Measurements from ENCODE around the gene DNASE1.
"Not testable (repeated sequence)": the region's sequence is repeated elsewhere in the genome, so short reads cannot be mapped to it uniquely, and the experiment has no call there.

DNASE1 gene, protein sequence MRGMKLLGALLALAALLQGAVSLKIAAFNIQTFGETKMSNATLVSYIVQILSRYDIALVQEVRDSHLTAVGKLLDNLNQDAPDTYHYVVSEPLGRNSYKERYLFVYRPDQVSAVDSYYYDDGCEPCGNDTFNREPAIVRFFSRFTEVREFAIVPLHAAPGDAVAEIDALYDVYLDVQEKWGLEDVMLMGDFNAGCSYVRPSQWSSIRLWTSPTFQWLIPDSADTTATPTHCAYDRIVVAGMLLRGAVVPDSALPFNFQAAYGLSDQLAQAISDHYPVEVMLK

DNA sequence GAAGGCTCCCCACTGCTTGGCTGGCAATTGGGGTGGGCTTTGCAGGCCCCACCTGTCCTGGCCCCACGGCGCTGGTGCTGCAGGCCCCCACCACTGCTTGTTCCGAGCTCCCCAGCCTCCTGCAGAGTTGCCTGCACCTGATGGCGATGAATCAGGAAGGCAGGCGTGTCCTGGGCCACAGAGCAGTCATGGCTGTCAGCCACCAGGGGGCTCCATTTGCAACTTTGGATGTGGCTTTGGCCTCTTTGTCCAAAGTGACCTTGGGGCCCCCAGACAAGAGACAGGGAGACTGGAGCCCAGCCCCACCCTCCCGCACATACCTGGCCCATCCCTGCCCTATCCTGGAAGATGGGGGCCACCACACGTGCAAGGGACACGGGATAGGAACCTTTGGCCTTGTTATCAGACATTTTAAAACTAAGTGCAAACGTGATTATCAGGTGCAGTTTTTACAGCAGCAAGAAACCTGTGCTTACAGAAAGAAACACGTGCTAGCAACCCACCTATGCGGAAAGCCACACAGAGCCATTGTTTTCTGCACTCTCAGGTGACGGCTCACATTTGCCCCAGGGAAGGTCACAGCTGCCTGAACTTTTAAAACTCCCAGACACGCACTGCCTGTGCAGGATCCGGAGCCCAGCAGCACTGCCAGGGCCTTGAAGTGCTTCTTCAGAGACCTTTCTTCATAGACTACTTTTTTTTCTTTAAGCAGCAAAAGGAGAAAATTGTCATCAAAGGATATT, at the start of gene DNASE1:
Gene DNASE1 (plus strand): TSS at position 443 of the 743 bp plus-strand sequence. CDS start 683 bp downstream, outside the sequence.
- no peak for DNase-seq

- DNase-seq: no peak
Observed at GRCh38 chr16:3606441-3606840, 48.0 kb upstream of the DNASE1 start.

GRCh38 chr16:3607161-3607560, 47.3 kb upstream of the DNASE1 start:
- no peak for DNase-seq

- no peak for DNase-seq
Observed at GRCh38 chr16:3607634-3608033, 46.9 kb upstream of the DNASE1 start.

GRCh38 chr16:3608069-3608468, 46.4 kb upstream of the DNASE1 start:
- no peak for DNase-seq

DNA sequence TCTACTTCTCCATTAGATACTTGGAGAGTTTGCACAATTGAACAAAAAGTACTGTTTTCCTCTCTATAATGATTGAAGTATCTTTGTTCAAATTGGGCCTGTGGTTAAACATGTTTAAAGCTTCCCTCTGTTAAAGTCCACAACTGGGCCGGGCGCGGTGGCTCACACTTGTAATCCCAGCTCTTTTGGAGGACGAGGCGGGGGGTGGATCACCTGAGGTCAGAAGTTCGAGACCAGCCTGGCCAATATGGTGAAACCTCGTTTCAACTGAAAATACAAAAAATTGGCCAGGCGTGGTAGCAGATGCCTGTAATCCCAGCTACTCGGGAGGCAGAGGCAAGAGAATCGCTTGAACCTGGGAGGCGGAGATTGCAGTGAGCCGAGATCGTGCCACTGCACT, 45.5 kb upstream of the DNASE1 start:
- not testable (repeated sequence) for DNase-seq

DNA sequence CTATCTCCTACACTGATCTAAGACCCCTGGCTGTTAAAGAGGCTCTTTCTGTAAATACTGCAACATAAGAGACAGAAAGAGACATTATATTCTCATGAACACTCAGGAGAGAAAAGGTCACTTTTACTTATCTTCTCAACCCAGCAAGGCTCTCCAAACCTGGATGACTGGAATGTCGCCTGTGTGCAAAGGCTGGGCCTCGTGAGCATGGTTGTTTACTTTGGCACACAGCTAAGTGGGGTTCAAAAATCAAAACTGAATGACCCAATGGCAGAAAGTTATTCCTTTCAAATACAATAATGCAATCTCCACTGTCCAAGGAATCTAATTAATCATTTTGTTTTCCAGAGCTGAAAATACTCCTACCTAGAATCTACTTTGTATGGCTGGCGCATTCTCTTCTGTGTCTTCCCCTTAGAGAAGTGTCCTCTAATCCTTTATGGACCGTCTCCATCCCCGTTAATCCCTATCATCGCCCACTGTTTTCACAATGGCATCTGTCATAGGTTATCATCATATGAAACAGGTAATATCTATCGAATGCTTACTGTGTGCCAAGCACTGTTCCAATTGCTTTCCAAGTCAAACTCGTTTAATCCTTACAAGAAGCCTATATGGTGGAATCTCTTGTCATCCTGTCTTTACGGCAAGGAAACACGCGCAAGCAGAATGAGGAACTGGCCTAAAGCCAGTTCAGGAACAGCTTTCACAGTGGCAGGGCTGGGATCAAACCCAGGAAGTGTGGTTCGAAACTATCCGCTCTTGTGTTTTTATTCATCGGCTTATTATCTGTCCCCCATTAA, 44.4 kb upstream of the DNASE1 start:
- DNase-seq: no peak

- no peak for DNase-seq
Observed at GRCh38 chr16:3610698-3611145, 43.8 kb upstream of the DNASE1 start.

- DNase-seq: peak; percentile 62
Observed at GRCh38 chr16:3611146-3611975, 43.1 kb upstream of the DNASE1 start, which contains the start of gene SLX4. Gene SLX4 (minus strand): TSS chr16:3611606. CDS start chr16:3608964, 2,642 bp downstream.

DNA sequence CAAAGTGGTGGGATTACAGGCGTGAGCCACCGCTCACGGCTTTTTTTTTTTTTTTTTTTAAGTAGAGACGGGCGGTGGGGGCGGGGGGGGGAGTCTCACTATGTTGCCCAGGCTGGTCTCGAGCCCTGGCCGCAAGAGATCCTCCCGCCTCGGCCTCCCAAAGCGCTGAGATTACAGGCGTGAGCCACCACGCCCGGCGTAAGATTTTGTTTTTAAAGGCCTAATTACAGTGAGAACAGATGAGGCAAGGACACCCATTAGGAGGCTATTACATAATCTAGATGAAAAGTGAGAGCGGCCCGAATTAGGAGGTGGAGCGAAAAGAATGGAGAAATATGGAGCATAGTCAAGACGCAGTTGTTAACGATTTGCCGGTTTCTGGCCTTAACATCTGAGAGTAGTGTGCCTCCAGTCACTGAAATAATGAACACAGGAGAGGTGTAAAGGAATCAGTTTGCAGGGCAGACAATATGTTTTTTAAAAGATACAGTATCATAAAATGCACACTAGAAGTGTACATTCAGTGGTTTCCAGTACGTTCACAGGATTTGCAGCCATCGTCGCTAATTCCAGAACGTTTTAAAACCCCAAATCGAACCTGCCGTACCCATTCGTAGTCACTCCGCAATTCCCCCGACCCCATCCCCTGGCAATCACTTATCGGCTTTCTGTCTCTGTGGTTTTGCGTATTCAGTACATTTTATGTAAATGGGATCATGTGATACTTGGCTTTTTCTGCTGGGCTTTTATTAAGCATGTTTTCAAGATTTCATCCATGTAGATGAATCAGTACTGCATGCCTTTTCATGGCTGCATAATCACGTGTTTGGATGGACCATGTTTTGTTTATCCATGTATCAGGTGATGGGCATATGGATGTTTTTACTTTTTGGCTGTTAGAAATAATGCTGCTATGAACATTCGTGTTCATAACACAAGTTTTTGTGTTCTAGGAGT, 41.7 kb upstream of the DNASE1 start:
- no peak for DNase-seq

GRCh38 chr16:3618769-3619141, 35.7 kb upstream of the DNASE1 start:
- no peak for DNase-seq

DNA sequence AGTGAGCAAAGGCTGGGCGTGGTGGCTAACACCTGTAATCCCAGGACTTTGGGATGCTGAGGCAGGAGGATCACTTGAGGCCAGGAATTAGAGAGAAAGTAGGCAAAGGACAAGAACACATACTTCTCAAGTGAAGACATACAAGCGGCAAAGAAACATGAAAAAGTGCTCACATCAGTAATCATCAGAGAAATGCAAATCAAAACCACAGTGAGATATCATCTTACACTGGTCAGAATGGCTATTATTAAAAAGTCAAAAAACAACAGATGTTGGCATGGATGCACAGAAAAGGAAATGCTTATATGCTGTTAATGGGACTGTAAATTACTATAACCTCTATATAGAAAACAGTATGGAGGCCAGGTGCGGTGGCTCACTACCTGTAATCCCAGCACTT, 30.8 kb upstream of the DNASE1 start:
- no peak for DNase-seq

DNA sequence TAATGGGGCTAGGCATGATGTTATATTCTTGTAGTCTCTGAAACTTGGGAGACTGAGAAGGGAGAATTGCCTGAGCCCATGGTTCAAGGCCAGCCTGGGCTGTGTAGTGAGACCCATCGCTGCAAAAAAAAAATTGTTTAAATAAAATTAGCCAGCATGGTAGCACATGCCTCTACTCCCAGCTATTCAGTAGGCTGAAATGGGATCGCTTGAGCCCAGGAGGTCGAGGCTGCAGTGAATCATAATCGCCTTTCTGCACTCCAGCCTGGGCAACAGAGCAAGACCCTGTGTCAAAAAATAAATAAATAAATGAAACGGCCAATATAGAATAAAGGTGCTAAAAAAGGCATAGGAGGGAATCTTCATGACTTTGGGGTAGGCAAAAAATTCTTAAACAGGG, 29.2 kb upstream of the DNASE1 start:
- DNase-seq: no peak

GRCh38 chr16:3625911-3626732, 28.4 kb upstream of the DNASE1 start:
- no peak for DNase-seq

DNA sequence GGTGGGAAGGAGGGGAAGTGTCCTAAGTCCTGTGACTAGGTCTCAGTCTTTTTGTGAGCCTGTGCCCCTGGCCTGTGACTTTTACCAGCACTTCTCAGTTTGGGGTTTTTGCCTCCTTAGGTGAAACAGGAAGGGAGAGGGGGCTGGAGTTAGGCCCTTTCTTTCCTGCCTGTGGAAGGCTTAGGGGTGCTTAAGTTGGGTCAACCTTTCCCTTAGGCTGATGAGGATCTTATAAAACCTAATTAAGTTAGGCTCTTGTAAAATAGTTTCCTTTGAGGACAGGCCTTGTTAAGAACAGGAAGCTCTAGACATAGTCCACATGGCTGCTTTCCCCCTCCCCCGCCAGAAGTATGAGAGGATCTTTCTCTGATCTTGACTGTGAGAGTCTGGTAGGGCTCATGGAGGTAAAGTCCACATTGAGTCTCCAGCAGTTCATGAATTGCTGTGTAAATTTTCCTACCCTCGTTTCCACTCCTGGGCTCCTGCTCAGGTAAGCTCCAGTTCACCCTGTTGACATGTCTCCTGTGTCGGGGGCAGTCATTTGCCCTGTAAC, 17.0 kb upstream of the DNASE1 start:
- DNase-seq: no peak

GRCh38 chr16:3638916-3639644, 15.4 kb upstream of the DNASE1 start:
- DNase-seq: no peak

GRCh38 chr16:3640207-3640606, 14.3 kb upstream of the DNASE1 start:
- DNase-seq: no peak

DNA sequence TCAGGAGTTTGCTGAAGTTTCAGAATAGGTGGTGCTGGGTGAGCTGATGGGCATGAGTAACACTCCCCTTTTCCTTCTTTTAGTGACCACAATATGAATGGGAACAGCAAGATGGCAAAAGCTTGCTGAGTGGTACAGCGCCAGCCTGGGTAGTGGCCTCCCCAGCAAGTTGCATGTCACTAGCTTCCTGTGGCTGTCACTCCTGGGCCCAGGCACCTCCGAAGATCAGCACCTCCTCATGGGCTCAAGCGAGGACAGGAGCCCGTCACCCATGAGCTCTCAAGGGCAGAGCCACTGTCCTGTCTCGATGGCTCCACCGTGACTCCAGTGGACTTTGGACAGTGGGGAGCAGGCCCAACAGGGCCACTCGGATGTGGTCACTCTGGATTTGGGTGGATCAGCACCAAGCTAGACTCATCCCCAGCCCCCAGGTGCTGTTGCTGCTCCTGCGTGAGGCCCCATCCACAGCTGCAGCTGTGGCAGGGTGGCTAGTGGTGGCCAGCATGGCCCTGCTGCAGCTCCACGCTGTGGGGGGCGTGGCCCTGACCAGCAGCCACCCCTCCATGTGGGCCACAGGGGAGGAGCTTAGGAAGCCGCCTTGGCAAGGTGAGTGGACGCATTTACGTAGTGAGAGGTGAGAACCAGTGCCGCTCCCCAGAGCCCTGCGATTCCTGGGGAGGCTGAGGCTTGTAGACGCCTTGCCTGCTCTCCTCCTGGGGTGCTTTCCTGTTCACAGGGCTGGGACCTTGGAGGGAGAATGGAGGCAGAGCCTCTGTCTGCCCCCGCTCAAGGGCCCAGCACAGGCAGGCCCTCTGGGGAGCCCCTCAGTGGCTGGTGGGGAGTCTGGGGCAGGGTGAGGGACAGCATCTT, 13.6 kb upstream of the DNASE1 start:
- DNase-seq: no peak

Measured in NCI-H1436 treated with DMSO at 0.1 percent for 48 hours (cell line).